SU-DHL-6 (cell line): ENCODE data around the gene STK40.

Experiments used
- CTCF ChIP-seq: fragments of 200-600 bp; sonication (generic); IDR thresholded peaks from one replicate; pipeline ENCODE4 v1.5.1; 2017; ENCODE audit warnings: antibody characterized with exemption, mild to moderate bottlenecking, low read length, moderate library complexity; ENCODE audit not compliant: insufficient read depth, poor library complexity, severe bottlenecking
- EZH2phosphoT487 ChIP-seq: fragments of 200-600 bp; sonication (generic), shearing (Covaris generic); conservative IDR thresholded peaks from 2 replicates; pipeline ENCODE4 v1.6.1; 2018; ENCODE audit warnings: mild to moderate bottlenecking, antibody characterized with exemption, low read length, moderate library complexity, mixed read lengths

- TF ChIP-seq CTCF: no peak
- TF ChIP-seq EZH2phosphoT487: no peak
Observed at GRCh38 chr1:36339215-36339614, 46.5 kb downstream of the STK40 start.
